CD4-positive, alpha-beta T cell (primary cell): Measurements from ENCODE around the gene ADGRF4. TPM values are rescaled to one million over a fixed set of nuclear protein-coding genes. Genes with fewer than 3 reads are reported as not detected.

Source experiments
- ATAC-seq: fragments of 200-7000 bp; cut with Tn5 transposase; one replicate; pipeline ENCODE4 v1.10.0; 2022; ENCODE audit warnings: mild to moderate bottlenecking; ENCODE audit not compliant: poor library complexity
- CTCF ChIA-PET: fragments of 350-600 bp; sonication (Branson Sonifier 250); formaldehyde crosslinking; loops from one replicate; lab custom pipeline; 2021; ENCODE audit warnings: antibody characterized with exemption, inconsistent platforms; lab: Charles Lee
- POLR2A ChIA-PET: fragments of 350-600 bp; sonication (Branson Sonifier 250); formaldehyde crosslinking; loops from one replicate; lab custom pipeline; 2021; ENCODE audit warnings: antibody characterized with exemption, inconsistent platforms; lab: Charles Lee
- DNase-seq, 14 experiments: peaks; one replicate each; pipeline ENCODE4 v3.0.0-alpha.2; 2013 to 2020; ENCODE audit warnings: mixed read lengths in 2 of 14
- H3K27ac ChIP-seq, 2 donors: one replicate each; pipeline versions ENCODE4 v1.5.1 to v1.7.0; 2013; ENCODE audit warnings: low read length in 2 of 2, low read depth in 1 of 2, mild to moderate bottlenecking in 1 of 2
- H3K27me3 ChIP-seq, 2 experiments: 1 replicate in 1 of 2; 2 replicates in 1 of 2; pipeline versions ENCODE4 v1.6.1 to v1.7.0; 2013; ENCODE audit warnings: low read length in 2 of 2, control low read depth in 1 of 2, mild to moderate bottlenecking in 1 of 2, moderate library complexity in 1 of 2; ENCODE audit not compliant: insufficient read depth in 2 of 2, control insufficient read depth in 1 of 2
- H3K36me3 ChIP-seq: one replicate; pipeline ENCODE4 v1.6.1; 2013; ENCODE audit warnings: low read length, control low read depth; ENCODE audit not compliant: insufficient read depth
- H3K4me1 ChIP-seq: one replicate; pipeline ENCODE4 v1.6.1; 2013; ENCODE audit warnings: low read length, control low read depth; ENCODE audit not compliant: insufficient read depth
- H3K4me3 ChIP-seq: one replicate; pipeline ENCODE4 v1.5.1; 2013; ENCODE audit warnings: mild to moderate bottlenecking, low read length, moderate library complexity
- H3K9me3 ChIP-seq, 2 experiments: 1 replicate in 1 of 2; 2 replicates in 1 of 2; pipeline versions ENCODE4 v1.6.1 to v1.7.0; 2013; ENCODE audit warnings: low read length in 2 of 2, mild to moderate bottlenecking in 2 of 2, control low read depth in 1 of 2, moderate library complexity in 1 of 2; ENCODE audit not compliant: control insufficient read depth in 1 of 2, insufficient read depth in 1 of 2
- H3K27ac Mint-ChIP-seq: one replicate; pipeline ENCODE4 v1.8.0; 2020; ENCODE audit warnings: mixed read lengths
- H3K27me3 Mint-ChIP-seq: one replicate; pipeline ENCODE4 v1.8.0; 2021; ENCODE audit warnings: mixed read lengths
- H3K36me3 Mint-ChIP-seq: one replicate; pipeline ENCODE4 v1.8.0; 2021; ENCODE audit warnings: low read depth, mixed read lengths
- H3K4me1 Mint-ChIP-seq: one replicate; pipeline ENCODE4 v1.8.0; 2021; ENCODE audit warnings: low read depth, mixed read lengths
- H3K4me3 Mint-ChIP-seq: one replicate; pipeline ENCODE4 v1.8.0; 2020; ENCODE audit warnings: mild to moderate bottlenecking, mixed read lengths
- H3K9me3 Mint-ChIP-seq: one replicate; pipeline ENCODE4 v1.8.0; 2020; ENCODE audit warnings: mixed read lengths
- CTCF ChIP-seq: fragments of 200-600 bp; IDR thresholded peaks from one replicate; pipeline ENCODE4 v1.8.0; 2022; ENCODE audit warnings: antibody characterized with exemption, mild to moderate bottlenecking
- intact Hi-C, 2 experiments: fragments of 100-400 bp; cut with DNase I in 1 of 2; cut with micrococcal nuclease in 1 of 2; formaldehyde crosslinking; loops; one replicate each; pipeline versions ENCODE4 v1.15.1 to v1.9.0; 2023 to 2025; cut with DNase I, micrococcal nuclease
- total RNA-seq, 174 experiments: library from RNA in 2 of 174; stranded (reverse) in 2 of 174; gene quantifications; one replicate each; pipeline ENCODE4 v1.2.3 and lab custom pipeline; 2021 to 2026

Gene ADGRF4
- total RNA-seq, 2 experiments from 2014 or later = not detected

- no peak for TF ChIP-seq CTCF
- intact Hi-C loops = no loop called here
- Histone ChIP-seq H3K27me3 (no peaks in the 10 kb centered on the region), H3K36me3 (no peaks in the 10 kb centered on the region), H3K9me3 (no peaks in the 10 kb centered on the region), H3K27ac (no peak overlapping the region), H3K4me1 (no peaks in the 10 kb centered on the region), H3K4me3 (no peak overlapping the region)
- Mint-ChIP-seq H3K4me3 (no peak overlapping the region), H3K4me1 (no peaks in the 10 kb centered on the region), H3K27ac (no peak overlapping the region), H3K27me3 (peaks cover 14% of the 10 kb centered on the region), H3K36me3 (no peaks in the 10 kb centered on the region), H3K9me3 (no peaks in the 10 kb centered on the region)
- no peak for ATAC-seq
- POLR2A ChIA-PET = no interaction called here
- CTCF ChIA-PET = no interaction called here
- no peak for DNase-seq
Observed at GRCh38 chr6:47678739-47679138, 19.6 kb upstream of the ADGRF4 start.

GRCh38 chr6:47679322-47679906 lies 19.0 kb upstream of the ADGRF4 start:
- Mint-ChIP-seq H3K4me3 (no peak overlapping the region), H3K27me3 (peaks cover 11% of the 10 kb centered on the region), H3K9me3 (no peaks in the 10 kb centered on the region), H3K36me3 (no peaks in the 10 kb centered on the region), H3K27ac (no peak overlapping the region), H3K4me1 (no peaks in the 10 kb centered on the region)
- POLR2A ChIA-PET = no interaction called here
- TF ChIP-seq CTCF = no peak
- no peak overlapping the region for H3K4me3 ChIP-seq
- no peaks in the 10 kb centered on the region for H3K36me3 ChIP-seq
- no peaks in the 10 kb centered on the region for H3K9me3 ChIP-seq
- no peaks in the 10 kb centered on the region for H3K27me3 ChIP-seq
- no peaks in the 10 kb centered on the region for H3K4me1 ChIP-seq
- CTCF ChIA-PET = no interaction called here
- H3K27ac ChIP-seq = no peak overlapping the region
- DNase-seq (no peak), ATAC-seq (no peak)
- intact Hi-C loops = no loop called here

- ChIA-PET CTCF (no interaction called here), POLR2A (no interaction called here)
- intact Hi-C loops = no loop called here
Observed at GRCh38 chr6:47680051-47680450, 18.3 kb upstream of the ADGRF4 start.

More at GRCh38 chr6:47680051-47680450, 18.3 kb upstream of the ADGRF4 start:
- H3K9me3 Mint-ChIP-seq = no peaks in the 10 kb centered on the region
- Histone ChIP-seq H3K4me3 (no peak overlapping the region), H3K36me3 (no peaks in the 10 kb centered on the region), H3K27me3 (no peaks in the 10 kb centered on the region), H3K27ac (no peak overlapping the region), H3K9me3 (no peaks in the 10 kb centered on the region), H3K4me1 (no peaks in the 10 kb centered on the region)
- no peaks in the 10 kb centered on the region for H3K36me3 Mint-ChIP-seq
- no peak overlapping the region for H3K4me3 Mint-ChIP-seq
- H3K27me3 Mint-ChIP-seq = peaks cover 12% of the 10 kb centered on the region
- DNase-seq (no peak), ATAC-seq (no peak)
- no peak overlapping the region for H3K27ac Mint-ChIP-seq
- no peaks in the 10 kb centered on the region for H3K4me1 Mint-ChIP-seq
- TF ChIP-seq CTCF = no peak
